SK-N-MC (cell line): ENCODE results near the gene JMJD7.

Experiments
- EZH2 ChIP-seq: fragments of 200-600 bp; sonication (generic); IDR thresholded peaks from one replicate; pipeline ENCODE4 v1.6.1; 2017; ENCODE audit warnings: antibody characterized with exemption
- FOXP2 ChIP-seq: optimal IDR thresholded peaks from 2 replicates; pipeline ENCODE3; 2011; ENCODE audit warnings: mild to moderate bottlenecking, moderate library complexity; ENCODE audit not compliant: insufficient read depth; ENCODE audit errors: extremely low read length, control extremely low read depth
- POLR2AphosphoS5 ChIP-seq: IDR thresholded peaks from 2 replicates; pipeline ENCODE4 v1.6.1; 2012; ENCODE audit warnings: mild to moderate bottlenecking, low read depth, low read length, borderline replicate concordance

GRCh38 chr15:41795996-41796856, 31.7 kb upstream of the JMJD7 start:
- TF ChIP-seq EZH2, result no peak
- TF ChIP-seq POLR2AphosphoS5, result no peak; the same call in 1 of the 2 replicates
- no peak for TF ChIP-seq FOXP2
